ENCODE data around the gene ILF2.

ILF2 gene

GRCh38 chr1:153627715-153628626, 42.8 kb downstream of the ILF2 start, which contains the start of gene S100A1:
Gene S100A1 (plus strand): TSS chr1:153628434. CDS start chr1:153630522, 2,088 bp downstream.
- no peak for DNase-seq (ENCODE audit: low read depth in 2 of 2)

- no peak for DNase-seq (ENCODE audit: low read depth in 2 of 2)
These were observed 43.7 kb downstream of the ILF2 start, which contains the start of gene S100A13 for GRCh38 chr1:153626904-153627714. Gene S100A13 (minus strand): TSS chr1:153627505. CDS start chr1:153626472, 1,033 bp downstream.

- no peak for DNase-seq (ENCODE audit: low read depth in 2 of 2)
These were observed 44.3 kb downstream of the ILF2 start for GRCh38 chr1:153626477-153626903.

GRCh38 chr1:153624965-153625611, 45.7 kb downstream of the ILF2 start:
- no peak for DNase-seq (ENCODE audit: low read depth in 2 of 2)

- no peak for DNase-seq (ENCODE audit: low read depth in 2 of 2)
These were observed 47.7 kb downstream of the ILF2 start for GRCh38 chr1:153623101-153623500.

GRCh38 chr1:153619171-153619570, 51.6 kb downstream of the ILF2 start:
- no peak for DNase-seq (ENCODE audit: low read depth in 2 of 2)

- peak in 1 of 2 donors; percentile 64 for DNase-seq (ENCODE audit: low read depth in 2 of 2)
These were observed 53.1 kb downstream of the ILF2 start for GRCh38 chr1:153617663-153618062.

- DNase-seq (ENCODE audit: low read depth in 2 of 2): no peak
These were observed 53.9 kb downstream of the ILF2 start for GRCh38 chr1:153616917-153617311.

- DNase-seq (ENCODE audit: low read depth in 2 of 2): no peak
These were observed 54.5 kb downstream of the ILF2 start, which contains the start of gene S100A14 for GRCh38 chr1:153616144-153616916. Gene S100A14 (minus strand): TSS chr1:153616325. CDS start chr1:153615858, 467 bp downstream.

GRCh38 chr1:153615406-153615805, 55.4 kb downstream of the ILF2 start:
- DNase-seq (ENCODE audit: low read depth in 2 of 2): no peak

GRCh38 chr1:153614906-153615305, 55.9 kb downstream of the ILF2 start:
- no peak for DNase-seq (ENCODE audit: low read depth in 2 of 2)

- DNase-seq (ENCODE audit: low read depth in 2 of 2): no peak
These were observed 56.4 kb downstream of the ILF2 start for GRCh38 chr1:153614189-153614900.

GRCh38 chr1:153613406-153613805, 57.4 kb downstream of the ILF2 start:
- no peak for DNase-seq (ENCODE audit: low read depth in 2 of 2)

- DNase-seq (ENCODE audit: low read depth in 2 of 2): no peak
These were observed 58.0 kb downstream of the ILF2 start, which contains the start of gene S100A16 for GRCh38 chr1:153612755-153613331. Gene S100A16 (minus strand): TSS chr1:153613137. CDS start chr1:153608151, 4,986 bp downstream.

- no peak for DNase-seq (ENCODE audit: low read depth in 2 of 2)
These were observed 58.6 kb downstream of the ILF2 start for GRCh38 chr1:153612111-153612754.
